Measurements from ENCODE around the gene COLEC12. TPM values are rescaled to one million over a fixed set of nuclear protein-coding genes. Genes with fewer than 3 reads are reported as not detected.

Gene COLEC12
- total RNA-seq, 1 experiment from 2014 or later = not detected

DNA sequence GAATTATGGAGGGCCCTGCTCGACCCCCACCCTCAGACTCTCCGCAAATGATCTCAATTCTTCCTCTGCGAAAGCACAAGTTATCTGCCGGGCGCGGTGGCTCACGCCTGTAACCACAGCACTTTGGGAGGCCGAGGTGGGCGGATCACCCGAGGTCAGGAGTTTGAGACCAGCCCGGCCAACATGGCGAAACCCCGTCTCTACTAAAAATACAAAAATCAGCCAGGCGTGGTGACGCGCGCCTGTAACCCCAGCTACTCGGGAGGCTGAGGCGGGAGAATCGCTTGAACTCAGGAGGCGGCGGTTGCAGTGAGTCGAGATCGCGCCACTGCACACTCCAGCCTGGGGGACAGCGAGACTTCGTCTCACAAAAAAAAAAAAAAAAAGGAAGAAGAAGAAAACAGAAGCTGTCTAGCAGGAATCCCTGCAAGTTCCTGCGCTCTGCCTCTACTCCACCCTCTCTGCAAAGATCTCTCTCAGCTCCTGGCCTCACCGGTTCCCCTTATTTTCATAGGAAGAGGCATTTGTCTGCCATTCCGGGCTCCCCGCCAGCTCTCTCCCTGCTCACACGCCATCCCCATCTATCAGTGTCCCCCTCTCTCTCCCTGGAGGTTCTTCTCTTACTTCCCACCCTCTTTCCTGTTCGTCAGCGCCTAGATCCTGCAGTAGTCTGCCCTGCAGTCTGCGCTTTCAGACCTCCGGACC lies 13.5 kb upstream of the COLEC12 start:
- no peaks in the 10 kb centered on the region for H3K9me2 ChIP-seq (ENCODE audit: insufficient read depth)
- H3K27ac ChIP-seq = no peak overlapping the region
- H3K79me2 ChIP-seq (ENCODE audit: low read depth) = no peaks in the 10 kb centered on the region
- intact Hi-C loops (cut with micrococcal nuclease; ENCODE audit: unreplicated experiment) = no loop called here
- no peaks in the 10 kb centered on the region for H4K20me1 ChIP-seq (ENCODE audit: insufficient read depth)
- no peak overlapping the region for H3K4me2 ChIP-seq
- BruUV-seq (replicated peaks) = no TSS peak
- no peak overlapping the region for H2AFZ ChIP-seq
- DNase-seq = no peak
- H3F3A ChIP-seq (ENCODE audit: insufficient read depth, low read depth) = no peaks in the 10 kb centered on the region
- H3K9me3 ChIP-seq (ENCODE audit: insufficient read depth, low read depth) = no peaks in the 10 kb centered on the region
- H3K4me3 ChIP-seq = no peak overlapping the region
- no peaks in the 10 kb centered on the region for H3K36me3 ChIP-seq (ENCODE audit: low read depth)
- peaks cover 17% of the 10 kb centered on the region for H3K27me3 ChIP-seq (ENCODE audit: insufficient read depth, low read depth)
- ChIA-PET CTCF (no interaction called here), POLR2A (ENCODE audit: unreplicated experiment) (no interaction called here)
- TF ChIP-seq, protein P1, sequence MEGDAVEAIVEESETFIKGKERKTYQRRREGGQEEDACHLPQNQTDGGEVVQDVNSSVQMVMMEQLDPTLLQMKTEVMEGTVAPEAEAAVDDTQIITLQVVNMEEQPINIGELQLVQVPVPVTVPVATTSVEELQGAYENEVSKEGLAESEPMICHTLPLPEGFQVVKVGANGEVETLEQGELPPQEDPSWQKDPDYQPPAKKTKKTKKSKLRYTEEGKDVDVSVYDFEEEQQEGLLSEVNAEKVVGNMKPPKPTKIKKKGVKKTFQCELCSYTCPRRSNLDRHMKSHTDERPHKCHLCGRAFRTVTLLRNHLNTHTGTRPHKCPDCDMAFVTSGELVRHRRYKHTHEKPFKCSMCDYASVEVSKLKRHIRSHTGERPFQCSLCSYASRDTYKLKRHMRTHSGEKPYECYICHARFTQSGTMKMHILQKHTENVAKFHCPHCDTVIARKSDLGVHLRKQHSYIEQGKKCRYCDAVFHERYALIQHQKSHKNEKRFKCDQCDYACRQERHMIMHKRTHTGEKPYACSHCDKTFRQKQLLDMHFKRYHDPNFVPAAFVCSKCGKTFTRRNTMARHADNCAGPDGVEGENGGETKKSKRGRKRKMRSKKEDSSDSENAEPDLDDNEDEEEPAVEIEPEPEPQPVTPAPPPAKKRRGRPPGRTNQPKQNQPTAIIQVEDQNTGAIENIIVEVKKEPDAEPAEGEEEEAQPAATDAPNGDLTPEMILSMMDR (conservative IDR thresholded peaks at IDR 0.05) = no peak
- TF ChIP-seq EZH2 (IDR thresholded peaks at IDR 0.05; ENCODE audit: low read depth) = no peak
- no peaks in the 10 kb centered on the region for H3K4me1 ChIP-seq (replicated peaks; ENCODE audit: insufficient read depth)

DNA sequence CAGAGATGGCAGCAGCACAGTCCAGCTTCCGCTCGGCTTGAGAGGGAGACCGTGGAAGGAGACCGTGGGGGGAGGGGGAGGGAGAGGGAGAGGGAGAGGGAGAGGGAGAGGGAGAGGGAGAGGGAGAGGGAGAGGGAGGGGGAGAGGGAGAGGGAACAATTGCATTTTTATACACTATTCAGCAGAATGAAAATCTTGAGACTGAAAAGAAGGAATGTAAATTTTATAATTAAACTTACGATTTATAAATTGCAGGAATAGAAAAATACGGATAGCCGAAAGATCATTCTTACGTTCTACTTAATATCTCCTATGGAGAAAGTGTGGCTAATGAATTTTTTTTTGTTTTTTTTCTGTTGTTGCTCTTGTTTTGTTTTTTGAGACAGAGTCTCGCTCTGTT lies 12.5 kb upstream of the COLEC12 start:
- Histone ChIP-seq H3K27ac (no peak overlapping the region), H3K4me3 (no peak overlapping the region), H3K27me3 (ENCODE audit: insufficient read depth, low read depth) (peaks cover 20% of the 10 kb centered on the region), H3K9me2 (ENCODE audit: insufficient read depth) (no peaks in the 10 kb centered on the region), H3K4me2 (no peak overlapping the region), H3F3A (ENCODE audit: insufficient read depth, low read depth) (no peaks in the 10 kb centered on the region; the same call in 1 of the 2 replicates), H3K36me3 (ENCODE audit: low read depth) (no peaks in the 10 kb centered on the region), H3K9me3 (ENCODE audit: insufficient read depth, low read depth) (no peaks in the 10 kb centered on the region), H2AFZ (no peak overlapping the region), H3K4me1 (replicated peaks; ENCODE audit: insufficient read depth) (no peaks in the 10 kb centered on the region), H3K79me2 (ENCODE audit: low read depth) (no peaks in the 10 kb centered on the region), H4K20me1 (ENCODE audit: insufficient read depth) (no peaks in the 10 kb centered on the region)
- TF ChIP-seq EZH2 (IDR thresholded peaks at IDR 0.05; ENCODE audit: low read depth) = no peak
- TF ChIP-seq, protein P1 (conservative IDR thresholded peaks at IDR 0.05) = no peak
- no TSS peak for BruUV-seq (replicated peaks)
- DNase-seq = no peak
- ChIA-PET CTCF (no interaction called here), POLR2A (ENCODE audit: unreplicated experiment) (no interaction called here)
- intact Hi-C loops (cut with micrococcal nuclease; ENCODE audit: unreplicated experiment) = no loop called here

DNA sequence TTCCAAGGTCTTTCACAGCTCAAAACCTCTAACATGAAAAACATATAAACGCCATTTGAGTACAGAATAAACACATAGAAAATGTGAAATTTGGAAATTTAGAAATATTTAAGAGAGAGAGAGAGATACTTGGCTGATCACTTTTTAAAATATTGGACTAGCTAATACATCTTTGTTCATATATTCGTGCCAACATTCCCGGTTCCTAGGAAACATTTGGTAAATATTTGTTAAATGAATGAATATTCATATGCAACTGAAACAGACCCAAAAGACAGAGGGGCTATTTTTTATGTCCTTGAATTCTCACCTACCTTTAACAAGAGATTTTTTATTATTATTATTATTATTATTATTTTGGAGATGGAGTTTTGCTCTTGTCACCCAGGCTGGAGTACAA lies 8.3 kb upstream of the COLEC12 start:
- no peaks in the 10 kb centered on the region; the same call in 1 of the 2 replicates for H3F3A ChIP-seq (ENCODE audit: insufficient read depth, low read depth)
- peaks cover 45% of the 10 kb centered on the region for H3K27me3 ChIP-seq (ENCODE audit: insufficient read depth, low read depth)
- H3K79me2 ChIP-seq (ENCODE audit: low read depth) = no peaks in the 10 kb centered on the region
- no TSS peak for BruUV-seq (replicated peaks)
- H4K20me1 ChIP-seq (ENCODE audit: insufficient read depth) = no peaks in the 10 kb centered on the region
- no peak for TF ChIP-seq EZH2 (IDR thresholded peaks at IDR 0.05; ENCODE audit: low read depth)
- TF ChIP-seq, protein P1 (conservative IDR thresholded peaks at IDR 0.05) = no peak
- no peaks in the 10 kb centered on the region for H3K36me3 ChIP-seq (ENCODE audit: low read depth)
- H3K4me3 ChIP-seq = no peak overlapping the region
- no peak overlapping the region for H3K27ac ChIP-seq
- intact Hi-C loops (cut with micrococcal nuclease; ENCODE audit: unreplicated experiment) = no loop called here
- no peaks in the 10 kb centered on the region for H3K9me3 ChIP-seq (ENCODE audit: insufficient read depth, low read depth)
- no peak for DNase-seq
- no peak overlapping the region for H3K4me2 ChIP-seq
- ChIA-PET CTCF (no interaction called here), POLR2A (ENCODE audit: unreplicated experiment) (no interaction called here)
- no peaks in the 10 kb centered on the region for H3K4me1 ChIP-seq (replicated peaks; ENCODE audit: insufficient read depth)
- H2AFZ ChIP-seq = no peak overlapping the region
- no peaks in the 10 kb centered on the region for H3K9me2 ChIP-seq (ENCODE audit: insufficient read depth)
